AG04450 (cell line): ENCODE data around the gene NOS3. TPM values are rescaled to one million over a fixed set of nuclear protein-coding genes. Genes with fewer than 3 reads are reported as not detected.

Source experiments
- CTCF ChIA-PET: fragments of 300-600, 350-600 bp; formaldehyde crosslinking; extraction: SDS; loops from one replicate; lab custom pipeline; 2022; ENCODE audit warnings: antibody characterized with exemption, inconsistent platforms; lab: Charles Lee
- POLR2A ChIA-PET: fragments of 350-600 bp; formaldehyde crosslinking; extraction: SDS; loops from one replicate; lab custom pipeline; 2021; ENCODE audit warnings: antibody characterized with exemption, inconsistent platforms; lab: Yijun Ruan, JAX
- DNase-seq: peaks from one replicate; pipeline ENCODE4 v3.0.0-alpha.2; 2011; ENCODE audit warnings: low read depth, low spot score
- H3K27ac ChIP-seq: one replicate; pipeline ENCODE4 v1.5.1; 2012; ENCODE audit warnings: low read depth, low read length, control low read depth
- H3K27me3 ChIP-seq: one replicate; pipeline ENCODE4 v1.6.0; 2012; ENCODE audit warnings: low read length; ENCODE audit not compliant: control insufficient read depth, insufficient read depth
- H3K4me3 ChIP-seq: 2 replicates; pipeline ENCODE4 v1.5.1; 2011; ENCODE audit warnings: mild to moderate bottlenecking, low read depth, low read length, control low read depth
- H3K9me3 ChIP-seq: 2 replicates; pipeline ENCODE4 v1.5.1; 2012; ENCODE audit warnings: low read length; ENCODE audit not compliant: control insufficient read depth, insufficient read depth
- CTCF ChIP-seq: IDR thresholded peaks from 2 replicates; pipeline ENCODE4 v1.5.1; 2011; ENCODE audit warnings: low read depth, low read length, control low read depth, inconsistent platforms
- polyA plus RNA-seq: library from polyadenylated mRNA; depleted of rRNA; stranded (reverse); fragments of >200 nt; gene quantifications from 2 replicates; pipeline ENCODE4 v1.2.3, GENCODE V29; 2011

NOS3 gene
- polyA plus RNA-seq, 1 experiment = 0.60 TPM

DNA sequence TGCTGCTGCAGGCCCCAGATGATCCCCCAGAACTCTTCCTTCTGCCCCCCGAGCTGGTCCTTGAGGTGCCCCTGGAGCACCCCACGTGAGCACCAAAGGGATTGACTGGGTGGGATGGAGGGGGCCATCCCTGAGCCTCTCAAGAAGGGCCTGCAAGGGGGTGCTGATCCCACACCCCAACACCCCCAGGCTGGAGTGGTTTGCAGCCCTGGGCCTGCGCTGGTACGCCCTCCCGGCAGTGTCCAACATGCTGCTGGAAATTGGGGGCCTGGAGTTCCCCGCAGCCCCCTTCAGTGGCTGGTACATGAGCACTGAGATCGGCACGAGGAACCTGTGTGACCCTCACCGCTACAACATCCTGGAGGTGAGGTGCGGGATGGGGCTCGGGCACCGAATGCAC lies 8.2 kb downstream of the NOS3 start:
- TF ChIP-seq CTCF = no peak
- DNase-seq = no peak
- H3K4me3 ChIP-seq = no peak overlapping the region
- no peaks in the 10 kb centered on the region; the same call in 1 of the 2 replicates for H3K9me3 ChIP-seq
- ChIA-PET CTCF (interaction anchor here (1.0 kb wide), 1 partner anchor 20 kb away, joined by 3 read pairs; no protein-coding TSS in a partner anchor), POLR2A (interaction anchor here (0.7 kb wide), 1 partner anchor 32 kb away, joined by 10 read pairs; no protein-coding TSS in a partner anchor)
- peaks cover 9% of the 10 kb centered on the region for H3K27me3 ChIP-seq
- no peak overlapping the region for H3K27ac ChIP-seq

DNA sequence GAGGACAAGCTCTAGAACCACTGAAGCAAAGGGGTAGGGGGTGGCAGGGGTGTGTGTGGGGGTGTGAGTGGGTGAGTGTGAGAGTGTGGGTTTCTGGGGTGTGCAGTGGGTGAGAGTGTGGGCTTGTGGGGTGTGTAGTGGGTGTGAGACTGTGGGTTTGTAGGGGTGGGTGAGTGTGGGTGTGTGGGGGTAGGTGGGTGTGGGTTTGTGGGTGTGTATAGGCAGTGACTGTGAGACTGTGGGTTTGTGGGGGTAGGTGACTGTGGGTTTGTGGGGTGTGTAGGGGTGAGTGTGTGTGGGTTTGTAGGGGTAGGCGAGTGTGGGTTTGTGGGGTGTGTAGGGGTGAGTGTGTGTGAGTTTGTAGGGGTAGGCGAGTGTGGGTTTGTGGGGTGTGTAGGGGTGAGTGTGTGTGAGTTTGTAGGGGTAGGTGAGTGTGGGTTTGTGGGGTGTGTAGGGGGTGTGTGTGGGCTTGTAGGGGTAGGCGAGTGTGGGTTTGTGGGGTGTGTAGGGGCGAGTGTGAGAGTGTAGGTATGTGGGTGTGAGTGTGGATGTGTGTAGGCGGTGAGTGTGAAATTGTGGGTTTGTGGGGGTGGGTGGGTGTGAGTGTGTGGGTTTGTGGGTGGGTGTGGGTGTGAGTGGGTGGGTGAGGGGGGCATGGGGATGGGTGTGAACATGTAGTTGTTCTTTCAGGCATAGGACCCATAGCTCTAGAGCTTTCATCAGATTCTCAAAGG lies 8.8 kb downstream of the NOS3 start:
- Histone ChIP-seq H3K9me3 (no peaks in the 10 kb centered on the region; the same call in 1 of the 2 replicates), H3K27ac (no peak overlapping the region), H3K4me3 (no peak overlapping the region), H3K27me3 (peaks cover 9% of the 10 kb centered on the region)
- no peak for TF ChIP-seq CTCF
- no peak for DNase-seq
- POLR2A ChIA-PET = interaction anchor here (0.7 kb wide), 1 partner anchor 32 kb away, joined by 10 read pairs; no protein-coding TSS in a partner anchor
- CTCF ChIA-PET = interaction anchor here (1.0 kb wide), 1 partner anchor 19 kb away, joined by 3 read pairs; no protein-coding TSS in a partner anchor

DNA sequence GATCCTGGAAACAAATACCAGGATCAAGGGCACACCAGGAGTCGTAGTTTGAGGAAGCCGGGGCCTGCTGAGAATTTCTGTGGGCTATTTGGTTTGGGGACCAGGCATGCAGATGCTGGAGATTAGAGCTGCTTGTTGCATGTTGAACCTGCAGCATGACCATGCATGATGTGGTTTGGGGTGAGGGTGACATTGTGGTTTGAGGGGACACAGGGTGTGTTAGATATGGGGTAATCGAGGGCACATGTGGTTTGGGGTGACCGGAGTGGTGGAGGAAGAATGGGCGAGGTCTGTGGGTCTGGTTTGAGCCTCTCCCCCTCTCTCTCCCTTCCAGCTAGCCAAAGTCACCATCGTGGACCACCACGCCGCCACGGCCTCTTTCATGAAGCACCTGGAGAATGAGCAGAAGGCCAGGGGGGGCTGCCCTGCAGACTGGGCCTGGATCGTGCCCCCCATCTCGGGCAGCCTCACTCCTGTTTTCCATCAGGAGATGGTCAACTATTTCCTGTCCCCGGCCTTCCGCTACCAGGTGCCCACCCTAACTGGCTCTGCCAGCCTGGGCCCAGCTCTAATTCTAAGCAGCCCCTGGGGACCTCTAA lies 10.2 kb downstream of the NOS3 start:
- DNase-seq = no peak
- no peak for TF ChIP-seq CTCF
- CTCF ChIA-PET = interaction anchor here (0.9 to 1.1 kb wide), 2 partner anchors 12 kb away, joined by 3 to 4 read pairs; no protein-coding TSS in a partner anchor
- POLR2A ChIA-PET = no interaction called here
- Histone ChIP-seq H3K9me3 (no peaks in the 10 kb centered on the region; the same call in 1 of the 2 replicates), H3K27ac (no peak overlapping the region), H3K4me3 (no peak overlapping the region), H3K27me3 (peaks cover 9% of the 10 kb centered on the region)

DNA sequence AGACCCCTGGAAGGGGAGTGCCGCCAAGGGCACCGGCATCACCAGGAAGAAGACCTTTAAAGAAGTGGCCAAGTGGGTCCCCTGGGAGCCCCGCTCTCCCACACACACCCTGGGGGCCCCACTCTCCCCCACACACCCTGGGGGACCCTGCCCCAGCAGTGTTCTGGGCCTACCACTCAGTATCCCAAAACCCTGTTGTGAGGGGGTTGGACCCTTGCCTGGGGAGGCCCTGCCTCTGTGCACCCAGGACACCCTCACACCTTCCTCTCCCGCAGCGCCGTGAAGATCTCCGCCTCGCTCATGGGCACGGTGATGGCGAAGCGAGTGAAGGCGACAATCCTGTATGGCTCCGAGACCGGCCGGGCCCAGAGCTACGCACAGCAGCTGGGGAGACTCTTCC lies 10.7 kb downstream of the NOS3 start:
- no peak for DNase-seq
- H3K27ac ChIP-seq = no peak overlapping the region
- ChIA-PET POLR2A (no interaction called here), CTCF (interaction anchor here (0.9 to 1.1 kb wide), 2 partner anchors 11 to 13 kb away, joined by 3 to 4 read pairs; no protein-coding TSS in a partner anchor)
- peaks cover 9% of the 10 kb centered on the region for H3K27me3 ChIP-seq
- H3K9me3 ChIP-seq = no peaks in the 10 kb centered on the region; the same call in 1 of the 2 replicates
- H3K4me3 ChIP-seq = no peak overlapping the region
- no peak for TF ChIP-seq CTCF

GRCh38 chr7:151003572-151003971 lies 12.8 kb downstream of the NOS3 start:
- Histone ChIP-seq H3K27me3 (peaks cover 9% of the 10 kb centered on the region), H3K9me3 (peaks cover under 1% of the 10 kb centered on the region; the same call in 1 of the 2 replicates), H3K4me3 (no peak overlapping the region), H3K27ac (no peak overlapping the region)
- ChIA-PET CTCF (interaction anchor here (1.0 to 1.3 kb wide), 2 partner anchors 14 to 18 kb away, joined by 3 to 4 read pairs; no protein-coding TSS in a partner anchor), POLR2A (no interaction called here)
- TF ChIP-seq CTCF = no peak
- no peak for DNase-seq
